GM18861 (cell line): ENCODE measurements around the gene MAJIN.
"Not testable (repeated sequence)": the region's sequence is repeated elsewhere in the genome, so short reads cannot be mapped to it uniquely, and the experiment has no call there.

Experiments
- ATAC-seq: cut with Tn5 transposase; IDR thresholded peaks from one replicate; pipeline ENCODE4 v1.9.1; 2021; ENCODE audit not compliant: unreplicated experiment

Gene MAJIN

DNA sequence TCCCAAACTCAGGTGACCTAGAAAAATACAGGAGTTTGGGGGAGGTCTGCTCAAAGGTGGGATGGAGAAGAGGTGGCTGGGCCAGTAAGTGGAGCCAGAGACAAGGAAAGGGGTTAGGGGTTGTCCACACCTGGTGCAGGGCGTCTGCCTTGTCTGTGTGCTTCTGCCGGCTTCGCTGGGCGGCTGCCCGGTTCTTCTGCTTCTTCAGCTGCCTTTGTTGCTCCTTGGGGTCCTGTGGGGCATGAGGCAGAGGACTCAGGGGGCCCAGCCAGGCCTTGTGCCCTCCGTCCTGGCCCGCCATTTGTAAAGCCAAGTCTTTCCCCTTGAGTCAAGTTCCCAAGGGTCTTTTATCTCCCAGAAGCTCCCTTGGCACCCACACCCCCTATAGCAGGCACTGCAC, 22.4 kb upstream of the MAJIN start:
- no peak for ATAC-seq

DNA sequence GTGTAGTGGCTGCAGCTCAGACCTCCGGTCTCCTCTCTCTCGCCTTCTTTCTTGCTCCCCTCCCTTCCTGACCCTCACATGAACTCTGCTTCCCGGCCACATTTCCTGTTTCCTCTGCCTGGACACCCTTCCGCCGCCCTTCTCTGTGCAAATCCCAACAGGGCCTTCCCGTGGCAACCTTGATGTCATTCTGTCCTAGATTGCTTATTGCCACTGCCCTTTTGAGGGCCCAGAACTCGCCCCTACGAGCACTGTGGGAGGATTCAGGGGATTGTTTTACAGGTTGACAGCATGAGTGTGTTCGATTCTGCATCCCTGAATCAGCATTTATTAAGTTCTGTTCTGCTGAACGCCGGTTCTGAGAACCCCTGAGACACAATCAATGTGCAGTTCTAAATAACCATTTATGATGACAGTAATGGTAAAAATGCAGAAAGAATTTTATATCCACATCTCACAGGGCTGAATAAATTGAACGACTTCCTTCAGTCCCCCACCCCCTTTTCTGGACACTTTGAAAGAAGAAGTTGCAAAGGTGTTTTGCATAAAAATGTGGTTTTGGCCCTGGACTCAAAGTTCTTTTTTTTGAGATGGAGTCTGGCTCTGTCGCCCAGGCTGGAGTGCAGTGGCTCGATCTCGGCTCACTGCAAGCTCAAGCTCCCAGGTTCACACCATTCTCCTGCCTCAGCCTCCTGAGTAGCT, 18.5 kb upstream of the MAJIN start:
- ATAC-seq, result no peak

DNA sequence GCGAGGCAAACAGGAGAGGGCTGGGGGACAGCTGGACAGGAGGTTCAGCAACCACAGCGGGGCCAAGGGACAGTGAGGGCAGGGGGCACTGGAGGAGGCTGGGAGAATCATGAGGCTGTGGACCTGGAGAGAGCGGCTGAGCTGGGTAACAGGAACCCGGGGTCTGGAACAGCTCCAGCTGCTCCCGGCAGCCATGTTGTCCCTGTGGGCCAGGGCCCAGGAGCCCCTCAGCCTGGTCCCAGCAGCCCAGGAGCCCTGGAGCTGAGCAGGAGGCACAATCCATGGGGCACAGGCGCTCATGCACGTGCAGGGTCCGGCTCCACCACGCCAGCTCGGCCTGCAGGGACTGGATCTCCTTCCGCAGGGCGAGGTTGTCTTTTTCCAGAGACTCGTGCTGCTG, 17.5 kb upstream of the MAJIN start:
- ATAC-seq, result no peak

GRCh38 chr11:64987998-64988854, 16.3 kb upstream of the MAJIN start:
- ATAC-seq, result no peak

DNA sequence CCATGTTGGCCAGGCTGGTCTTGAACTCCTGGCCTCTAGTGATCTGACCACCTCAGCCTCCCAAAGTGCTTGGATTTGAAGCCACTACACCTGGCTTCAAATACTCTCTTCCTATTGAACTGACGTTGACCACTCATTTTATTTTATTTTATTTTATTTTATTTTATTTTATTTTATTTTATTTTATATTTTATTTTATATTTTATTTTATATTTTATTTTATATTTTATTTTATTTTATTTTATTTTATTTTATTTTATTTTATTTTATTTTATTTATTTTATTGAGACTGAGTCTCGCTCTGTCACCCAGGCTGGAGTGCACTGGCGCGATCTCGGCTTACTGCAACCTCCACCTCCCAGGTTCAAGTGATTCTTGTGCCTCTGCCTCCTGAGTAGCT, 11.4 kb upstream of the MAJIN start:
- ATAC-seq, result not testable (repeated sequence)

DNA sequence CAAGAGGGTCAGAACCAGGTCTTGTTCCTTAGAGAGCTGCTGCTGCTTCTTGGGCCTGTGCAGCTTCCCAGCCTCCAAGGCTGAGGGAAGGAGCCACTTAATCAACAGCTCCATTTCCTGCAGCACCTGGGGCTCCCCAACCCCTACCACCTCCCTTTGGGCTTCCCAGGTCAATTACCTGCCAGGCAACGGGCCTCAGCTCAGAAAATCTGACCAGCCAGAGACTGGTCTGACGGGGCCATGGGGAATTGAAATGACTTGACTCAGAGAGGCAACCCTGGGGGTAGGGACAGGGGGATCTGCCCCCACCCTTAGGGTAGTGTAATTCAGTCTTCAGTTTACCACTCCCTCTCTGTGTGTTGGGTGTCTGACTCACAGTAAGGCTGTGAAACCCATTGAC, 4.7 kb upstream of the MAJIN start:
- ATAC-seq, result no peak

GRCh38 chr11:64974124-64974523, 2.2 kb upstream of the MAJIN start:
- no peak for ATAC-seq

GRCh38 chr11:64970731-64971151, 1.2 kb downstream of the MAJIN start:
- no peak for ATAC-seq

GRCh38 chr11:64969209-64969608, 2.7 kb downstream of the MAJIN start:
- no peak for ATAC-seq

DNA sequence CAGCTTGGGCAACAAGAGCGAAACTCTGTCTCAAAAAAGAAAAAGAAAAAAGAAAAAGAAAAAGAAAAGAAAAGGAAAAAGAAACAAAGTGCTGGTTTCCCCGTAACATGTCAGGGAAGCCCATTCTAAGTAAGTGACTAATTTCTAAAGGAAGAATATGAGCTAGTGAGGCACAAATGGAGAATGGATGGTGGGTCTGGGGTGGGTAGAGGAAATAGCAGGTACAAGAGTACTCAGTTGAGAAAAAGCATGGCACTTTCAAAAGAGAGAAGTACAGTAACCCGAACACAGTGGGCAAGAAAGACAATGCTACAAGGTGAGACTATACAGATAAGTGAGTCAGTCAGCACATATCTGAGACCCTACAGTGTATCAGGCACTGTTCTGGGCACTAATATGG, 4.5 kb downstream of the MAJIN start:
- no peak for ATAC-seq

DNA sequence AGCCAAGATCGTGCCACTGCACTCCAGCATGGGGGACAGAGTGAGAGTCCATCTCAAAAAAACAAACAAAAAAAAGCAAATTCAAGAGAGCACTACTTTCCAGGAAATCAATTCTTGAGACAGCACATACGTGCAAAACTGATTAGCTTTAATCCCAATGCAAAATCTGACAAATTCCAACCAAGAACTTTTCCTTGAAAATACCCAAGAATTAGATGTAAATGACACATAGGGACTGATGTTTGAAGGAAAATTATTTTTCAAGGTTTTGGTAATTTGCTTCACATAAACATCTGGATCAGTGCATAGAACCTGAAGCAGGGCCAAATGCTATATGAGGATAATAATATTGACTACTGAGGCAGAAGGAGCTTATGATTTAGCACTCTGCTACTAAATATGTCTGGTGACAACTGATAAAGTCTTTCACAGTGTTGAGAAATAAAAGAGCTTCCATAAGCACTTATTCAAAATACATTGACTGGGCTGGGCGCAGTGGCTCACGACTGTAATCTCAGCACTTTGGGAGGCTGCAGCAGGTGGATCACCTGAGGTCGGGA, 8.8 kb downstream of the MAJIN start:
- ATAC-seq, result no peak

GRCh38 chr11:64960719-64961118, 11.2 kb downstream of the MAJIN start:
- ATAC-seq, result no peak

DNA sequence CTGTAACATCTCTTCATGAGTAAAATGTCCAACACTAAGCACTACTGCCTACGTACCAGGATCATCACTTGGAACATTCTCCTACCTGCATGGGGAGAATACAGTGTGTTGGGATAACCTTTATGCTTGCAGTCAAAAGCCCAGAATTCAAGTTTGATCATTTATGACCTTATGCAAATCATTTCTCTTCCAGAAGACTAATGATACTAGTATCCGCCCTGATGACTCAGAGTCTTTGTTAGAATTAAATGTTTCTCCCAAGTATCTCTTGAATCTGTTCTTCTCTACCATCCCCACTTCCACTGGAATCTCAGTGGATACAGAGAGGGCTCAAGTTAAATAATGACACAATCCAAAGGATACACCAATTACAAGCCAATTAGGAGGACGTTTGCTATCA, 12.4 kb downstream of the MAJIN start:
- no peak for ATAC-seq

DNA sequence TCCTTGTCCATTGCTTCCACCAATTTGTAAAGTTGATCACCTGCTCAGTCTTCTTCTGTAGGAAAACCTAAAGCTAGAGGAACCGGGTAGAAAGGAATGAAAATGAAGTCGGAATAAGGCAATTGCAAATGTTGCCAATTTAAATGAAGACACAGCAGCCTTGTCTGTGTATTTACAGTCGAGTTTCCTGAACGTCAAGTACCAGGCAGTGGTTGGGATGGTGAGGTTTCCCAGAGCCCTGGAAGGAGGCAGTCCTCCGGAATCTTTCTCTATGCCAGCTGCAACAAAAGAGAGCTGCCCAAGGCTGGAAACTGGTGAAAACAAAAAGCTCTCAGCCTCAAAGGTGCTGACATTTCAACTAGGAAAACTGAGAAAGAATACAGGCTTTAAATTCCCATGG, 17.7 kb downstream of the MAJIN start:
- no peak for ATAC-seq

DNA sequence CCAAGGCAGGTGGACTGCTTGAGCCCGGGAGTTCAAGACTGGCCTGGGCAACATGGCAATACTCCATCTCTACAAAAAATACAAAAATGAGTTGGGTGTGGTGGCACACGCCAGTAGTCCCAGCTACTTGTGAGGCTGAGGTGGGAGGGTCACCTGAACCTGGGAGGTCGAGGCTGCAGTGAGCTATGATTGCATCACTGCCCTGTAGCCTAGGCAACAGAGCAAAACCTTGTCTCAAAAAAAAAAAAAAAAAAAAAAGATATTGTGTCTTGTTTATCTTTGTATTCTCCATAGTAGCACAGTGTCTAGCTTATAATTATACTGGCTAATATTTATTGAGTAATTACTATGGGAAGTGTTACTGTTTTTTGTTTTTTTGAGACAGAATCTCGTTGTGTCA, 20.4 kb downstream of the MAJIN start:
- ATAC-seq, result no peak

DNA sequence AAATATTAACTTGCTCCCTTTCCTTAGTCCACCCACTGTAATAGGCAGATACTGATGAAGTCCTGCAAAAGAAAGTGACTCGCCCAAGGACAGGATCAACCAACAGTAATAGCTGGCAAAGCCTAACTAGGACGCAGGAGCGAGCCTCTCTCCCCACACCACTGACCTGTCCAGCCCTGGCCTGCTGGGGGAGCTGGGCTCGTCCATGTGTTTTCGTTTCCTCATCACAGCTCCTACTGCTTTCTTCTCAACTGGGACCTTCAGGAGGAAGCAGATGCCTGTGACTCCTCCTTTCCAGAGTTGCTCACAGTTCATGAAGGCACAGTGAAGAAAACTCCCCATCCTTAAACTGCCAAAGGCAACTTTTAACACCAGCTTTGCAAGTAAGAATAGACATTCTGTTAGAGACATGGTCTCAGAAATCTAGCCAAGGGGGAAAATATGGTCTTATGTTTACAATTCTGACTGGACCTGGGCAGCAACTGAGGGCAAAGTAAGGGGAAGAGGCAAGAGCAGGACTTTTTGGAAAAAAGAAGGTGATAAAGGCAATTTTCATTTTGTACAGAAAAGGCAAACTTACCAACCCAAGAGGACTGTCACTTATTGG, 24.6 kb downstream of the MAJIN start:
- ATAC-seq, result no peak

DNA sequence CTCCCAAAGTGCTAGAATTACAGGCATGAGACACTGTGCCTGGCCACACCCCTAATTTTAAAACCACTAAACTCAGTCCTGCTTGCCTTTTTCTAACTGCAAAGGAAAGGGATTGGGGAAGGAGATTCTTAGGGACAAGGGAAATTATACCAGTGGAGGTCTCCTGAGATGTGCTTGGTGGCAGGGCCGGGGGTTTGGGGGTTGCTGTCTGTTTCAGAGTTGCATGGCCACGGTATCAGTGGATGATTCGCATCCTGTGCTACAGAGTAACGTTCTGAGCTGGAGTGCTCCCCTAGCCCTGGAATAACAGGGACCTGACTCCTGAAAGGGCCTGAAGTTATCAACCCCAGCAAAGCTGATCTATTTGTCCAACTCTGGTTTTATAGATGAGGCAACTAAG, 35.4 kb downstream of the MAJIN start:
- no peak for ATAC-seq

- ATAC-seq, result no peak
Measured at GRCh38 chr11:64935359-64936081, 36.4 kb downstream of the MAJIN start, which contains the start of gene GPHA2. GPHA2 (minus strand) TSS chr11:64935893; CDS start chr11:64935460, 433 bp downstream.

DNA sequence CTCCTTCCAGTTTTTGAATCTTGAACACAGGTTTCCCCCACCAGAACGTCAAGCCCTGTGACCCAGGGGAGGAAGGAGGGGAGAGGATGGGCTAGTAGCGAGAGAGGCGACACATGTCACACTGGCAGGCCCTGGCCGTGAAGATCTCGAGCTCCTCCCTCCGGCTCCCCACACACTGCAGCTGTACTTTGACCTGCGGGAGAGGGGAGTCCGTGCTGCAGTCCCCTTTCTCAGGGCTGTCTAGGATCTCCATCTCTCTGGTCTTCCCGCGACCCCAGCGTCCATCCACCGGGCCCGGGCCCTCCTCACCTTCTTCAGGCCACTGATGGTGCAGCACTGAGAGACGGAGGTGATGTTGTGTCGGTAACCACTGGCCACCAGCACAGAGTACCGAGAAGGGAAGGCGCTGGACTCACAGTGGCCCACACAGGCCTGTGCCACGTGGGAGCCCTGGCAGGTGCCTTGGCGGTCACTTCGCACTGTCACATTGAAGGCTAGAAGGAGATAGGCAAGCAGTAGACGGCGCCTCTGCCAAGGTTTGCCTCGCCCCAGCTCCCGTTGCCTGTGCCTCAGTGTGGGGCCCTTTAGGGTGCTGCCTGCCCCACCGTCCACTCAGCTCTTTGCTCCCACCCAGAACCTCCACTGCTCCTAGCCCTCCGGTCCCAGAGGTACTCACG, 37.1 kb downstream of the MAJIN start:
- no peak for ATAC-seq

DNA sequence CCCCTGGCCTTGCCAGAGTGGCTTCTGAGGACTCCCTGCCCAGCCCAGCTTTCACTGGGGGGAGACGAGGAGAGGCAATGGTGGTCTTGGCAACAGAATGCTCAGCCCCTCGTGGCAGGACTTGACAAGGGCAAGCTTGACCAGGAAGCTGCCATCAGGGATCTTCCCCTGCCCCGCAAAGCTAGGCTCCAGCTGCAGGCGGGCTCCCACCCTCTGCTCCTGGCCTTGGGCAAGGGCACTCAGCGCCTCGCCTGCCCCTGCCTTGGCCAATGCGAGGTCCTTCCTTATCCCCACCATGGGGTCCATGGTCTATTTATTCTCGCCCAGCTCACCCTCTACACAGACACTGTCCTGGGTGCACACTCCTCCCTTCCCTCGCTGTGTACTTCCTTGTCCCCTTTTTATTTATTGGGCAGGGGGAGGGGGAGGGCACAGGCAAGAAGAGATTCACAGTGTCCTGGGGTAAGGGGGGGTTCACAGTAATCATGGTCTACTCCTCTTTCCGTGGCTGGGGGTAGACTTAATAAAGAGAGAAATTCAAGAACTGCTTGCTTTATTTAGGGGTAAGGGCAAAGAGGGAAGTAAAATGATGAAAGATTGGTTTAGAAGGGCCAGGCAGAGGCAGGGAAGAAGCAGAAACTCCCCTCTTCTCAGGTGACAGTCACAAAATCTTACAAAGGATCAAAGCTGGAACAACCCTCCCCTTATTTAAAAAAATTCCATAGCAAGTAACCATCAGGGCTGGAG, 37.8 kb downstream of the MAJIN start:
- no peak for ATAC-seq
